HEK293 (cell line): ENCODE measurements around the gene SOX6.

Source experiments
- KLF1 ChIP-seq: fragments of 450-650 bp; formaldehyde crosslinking; IDR thresholded peaks from 2 replicates; pipeline ENCODE4 v1.5.1; 2016; ENCODE audit warnings: missing biosample characterization, missing genetic modification characterization
- TCF7L2 ChIP-seq: IDR thresholded peaks from 2 replicates; pipeline ENCODE4 v1.6.1; 2011; ENCODE audit warnings: low read depth, mild to moderate bottlenecking, inconsistent platforms, low read length, moderate library complexity, borderline replicate concordance
- ZNF112 ChIP-seq: fragments of 450-650 bp; formaldehyde crosslinking; IDR thresholded peaks from 2 replicates; pipeline ENCODE4 v1.5.0; 2017; ENCODE audit warnings: missing biosample characterization, missing genetic modification characterization
- ZNF362 ChIP-seq: fragments of 450-650 bp; formaldehyde crosslinking; IDR thresholded peaks from 2 replicates; pipeline ENCODE4 v1.5.1; 2016; ENCODE audit warnings: missing biosample characterization, missing genetic modification characterization
- ZNF433 ChIP-seq: fragments of 450-650 bp; formaldehyde crosslinking; IDR thresholded peaks from 2 replicates; pipeline ENCODE4 v1.5.1; 2016; ENCODE audit warnings: missing biosample characterization, missing genetic modification characterization, low read depth
- ZNF830 ChIP-seq: fragments of 450-650 bp; IDR thresholded peaks from 2 replicates; pipeline ENCODE4 v1.5.0; 2018; ENCODE audit warnings: missing biosample characterization, missing genetic modification characterization, low read depth, mild to moderate bottlenecking, moderate library complexity
- TF ChIP-seq, protein P1 (sequence below): fragments of 450-650 bp; formaldehyde crosslinking; IDR thresholded peaks from 2 replicates; pipeline ENCODE4 v1.5.1; 2016; ENCODE audit warnings: missing biosample characterization, missing genetic modification characterization

DNA sequence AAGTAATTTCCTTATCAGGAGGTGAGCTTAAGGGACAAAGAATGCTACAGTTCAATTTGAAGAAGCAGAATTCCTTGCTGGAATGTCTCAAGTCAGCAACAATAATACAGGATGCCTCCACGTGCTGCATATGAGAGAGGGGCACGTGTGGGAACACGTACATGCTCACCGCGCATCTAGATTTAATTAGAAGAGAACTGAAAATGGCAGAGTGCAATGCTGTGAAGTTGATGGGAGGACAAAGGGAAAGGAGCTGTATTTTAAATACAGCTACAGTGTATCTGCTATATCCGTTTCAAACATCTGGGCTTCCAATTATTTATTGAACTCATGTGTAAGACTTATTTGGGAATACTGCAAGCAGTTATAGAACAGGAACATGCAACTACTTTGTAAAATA, 328.7 kb downstream of the SOX6 start:
- no peak for TF ChIP-seq ZNF112 (tag by site-specific recombination)
- TF ChIP-seq, protein P1, sequence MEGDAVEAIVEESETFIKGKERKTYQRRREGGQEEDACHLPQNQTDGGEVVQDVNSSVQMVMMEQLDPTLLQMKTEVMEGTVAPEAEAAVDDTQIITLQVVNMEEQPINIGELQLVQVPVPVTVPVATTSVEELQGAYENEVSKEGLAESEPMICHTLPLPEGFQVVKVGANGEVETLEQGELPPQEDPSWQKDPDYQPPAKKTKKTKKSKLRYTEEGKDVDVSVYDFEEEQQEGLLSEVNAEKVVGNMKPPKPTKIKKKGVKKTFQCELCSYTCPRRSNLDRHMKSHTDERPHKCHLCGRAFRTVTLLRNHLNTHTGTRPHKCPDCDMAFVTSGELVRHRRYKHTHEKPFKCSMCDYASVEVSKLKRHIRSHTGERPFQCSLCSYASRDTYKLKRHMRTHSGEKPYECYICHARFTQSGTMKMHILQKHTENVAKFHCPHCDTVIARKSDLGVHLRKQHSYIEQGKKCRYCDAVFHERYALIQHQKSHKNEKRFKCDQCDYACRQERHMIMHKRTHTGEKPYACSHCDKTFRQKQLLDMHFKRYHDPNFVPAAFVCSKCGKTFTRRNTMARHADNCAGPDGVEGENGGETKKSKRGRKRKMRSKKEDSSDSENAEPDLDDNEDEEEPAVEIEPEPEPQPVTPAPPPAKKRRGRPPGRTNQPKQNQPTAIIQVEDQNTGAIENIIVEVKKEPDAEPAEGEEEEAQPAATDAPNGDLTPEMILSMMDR (tag by site-specific recombination), result no peak
- no peak for TF ChIP-seq TCF7L2
- no peak for TF ChIP-seq KLF1
- no peak for TF ChIP-seq ZNF433 (tag by site-specific recombination)
- TF ChIP-seq ZNF362 (tag by site-specific recombination), result no peak
- no peak for TF ChIP-seq ZNF830 (tag by site-specific recombination)
